ENCODE results near the gene RCOR3.

RCOR3 gene

DNA sequence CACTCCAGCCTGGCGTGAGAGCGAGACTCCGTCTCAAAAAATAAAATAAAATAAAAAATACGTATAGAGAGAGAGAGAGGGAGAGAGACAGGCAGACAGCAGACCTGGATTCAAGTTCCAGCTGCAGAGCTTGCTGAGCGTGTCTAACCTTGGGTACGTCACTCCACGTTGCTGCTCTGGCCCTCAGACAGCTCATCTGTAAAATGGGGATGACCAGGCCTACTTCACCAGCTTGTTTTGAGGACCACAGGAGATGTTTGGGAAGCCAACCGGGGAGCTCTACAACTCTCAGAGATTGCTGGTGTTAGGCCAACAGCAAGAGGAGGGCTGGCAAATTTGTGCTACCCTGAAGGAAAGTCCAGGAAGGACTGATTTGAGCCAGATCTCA, 67.0 kb downstream of the RCOR3 start:
- no peak for DNase-seq

DNA sequence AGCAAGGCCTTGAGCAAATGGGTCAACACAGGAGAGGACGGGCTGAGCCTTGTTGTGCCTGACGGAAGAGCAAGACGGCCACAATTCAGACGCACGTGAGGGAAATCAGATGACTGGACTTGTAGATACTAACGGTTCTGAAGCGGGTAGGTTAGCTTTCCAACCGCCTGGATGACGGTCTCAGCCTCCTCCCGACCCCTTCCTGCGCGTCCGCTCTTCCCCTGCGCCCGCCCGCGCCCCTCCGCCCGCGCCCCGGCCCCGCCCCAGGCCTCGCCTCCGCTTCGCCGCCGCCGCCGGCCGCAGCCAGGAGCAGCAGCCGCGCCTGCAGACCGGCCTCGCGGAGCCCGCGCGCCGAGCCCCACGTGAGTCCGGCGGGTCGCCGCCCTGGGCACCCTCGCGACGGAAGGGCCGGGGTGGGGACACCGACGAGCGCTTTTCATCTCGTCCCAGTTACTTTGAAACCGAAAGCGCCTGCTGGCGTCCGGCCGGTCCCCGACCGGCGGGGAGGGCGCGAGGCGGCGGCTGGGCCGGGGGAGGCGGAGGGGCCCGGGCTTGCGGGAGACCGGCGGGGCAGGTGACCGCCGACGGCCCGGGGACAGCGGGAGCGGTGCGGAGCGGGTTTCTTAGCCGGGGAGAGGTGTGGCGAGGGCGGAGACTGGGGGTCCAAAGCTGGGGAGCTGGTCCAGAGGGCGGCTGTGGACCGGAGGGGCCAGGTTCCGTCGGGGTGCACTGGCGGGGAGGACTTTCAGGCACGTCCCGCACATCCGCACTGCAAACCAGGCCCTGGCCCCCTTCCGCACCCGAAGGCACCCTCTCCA, 67.6 kb downstream of the RCOR3 start, which contains the start of gene TRAF5:
TSS of gene TRAF5 (plus strand) at position 306 of the 818 bp plus-strand sequence. CDS start 26,407 bp downstream, outside the sequence.
- DNase-seq: peak; percentile 34 to 36

DNA sequence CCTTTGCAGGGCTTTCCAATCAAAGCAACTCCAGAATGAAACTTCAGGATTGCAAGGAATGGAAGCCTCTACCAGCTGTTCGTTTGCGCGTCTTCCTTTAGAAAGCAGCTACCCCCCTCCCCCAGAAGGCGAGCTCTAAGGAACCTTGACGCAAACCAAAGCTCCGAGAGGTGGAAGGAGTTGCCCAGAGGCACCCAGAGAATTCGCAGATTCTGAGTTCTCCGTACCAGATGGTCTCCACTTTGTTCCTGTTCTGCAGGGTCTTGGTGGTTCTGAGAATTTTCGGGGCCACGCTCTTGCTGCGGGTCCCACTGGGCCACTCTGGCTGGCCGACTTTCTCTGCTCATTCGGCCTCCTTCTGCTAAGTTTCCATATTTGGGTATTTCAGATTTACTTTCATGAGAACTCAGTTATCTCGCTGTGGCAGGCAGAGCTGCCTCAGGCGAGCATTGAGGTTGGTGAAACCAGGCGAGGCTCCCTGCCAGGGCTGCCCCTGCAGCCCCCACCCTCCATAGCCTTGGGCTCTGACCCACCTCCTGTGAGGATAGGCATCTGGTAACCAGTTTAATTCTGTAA, 68.3 kb downstream of the RCOR3 start:
- DNase-seq: no peak

DNA sequence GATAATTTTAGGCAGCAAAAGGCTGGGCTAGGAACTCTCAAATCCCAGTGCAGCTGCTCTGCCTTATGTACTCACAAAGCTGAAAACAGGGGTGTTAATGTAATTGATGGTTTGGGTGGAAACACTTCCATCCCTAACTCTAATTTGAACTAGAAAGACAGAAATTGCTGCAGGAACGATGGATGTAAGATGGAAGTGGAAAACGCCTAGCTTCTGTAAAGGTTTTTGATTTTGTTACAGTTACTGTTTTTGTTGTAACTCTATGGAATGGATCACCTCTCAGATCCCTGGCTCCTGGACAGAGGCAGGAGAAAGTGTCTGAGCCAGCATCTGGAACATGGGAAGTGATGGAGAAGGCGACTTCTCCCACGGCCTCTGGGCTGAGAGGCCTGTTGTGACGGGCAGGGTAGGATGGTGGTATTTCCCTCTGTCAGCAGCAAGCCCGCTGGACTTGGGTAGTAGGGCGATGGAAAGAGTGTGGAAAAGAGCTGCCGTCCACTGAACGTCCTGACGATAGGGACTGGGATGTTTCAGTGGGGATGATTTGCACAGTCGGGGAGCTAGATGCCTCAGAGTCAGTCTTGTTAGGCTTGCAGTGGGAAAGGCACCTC, 69.0 kb downstream of the RCOR3 start:
- DNase-seq: no peak

DNA sequence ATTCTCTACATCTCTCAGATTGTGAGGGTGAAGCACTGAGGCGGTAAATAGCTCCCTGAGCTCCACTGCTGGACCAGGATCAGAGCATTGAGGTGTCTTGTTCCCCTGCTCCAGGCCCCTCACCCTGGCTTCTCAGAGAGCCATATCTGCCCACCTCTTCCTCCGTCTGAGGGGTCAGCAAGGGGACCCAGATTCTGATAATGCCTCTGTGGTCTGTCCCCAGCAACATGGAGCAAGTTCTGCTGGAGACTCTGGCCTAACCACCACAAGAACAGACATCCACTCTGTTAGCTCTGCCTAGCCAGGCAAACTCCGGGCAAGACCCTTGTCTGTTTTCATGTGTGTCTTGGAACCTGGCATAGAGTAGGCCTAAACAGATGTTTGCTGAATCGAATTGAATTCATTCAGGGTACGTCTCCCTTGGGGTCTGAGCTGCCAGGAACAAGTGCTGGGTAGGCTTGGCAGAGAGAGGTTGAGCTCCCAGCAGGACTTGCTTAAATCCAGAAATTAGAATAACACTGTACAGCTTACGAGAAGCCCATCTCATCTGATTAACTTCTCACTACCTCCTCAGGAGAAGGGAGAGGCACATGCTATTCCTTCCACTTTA, 69.8 kb downstream of the RCOR3 start:
- DNase-seq: no peak

DNA sequence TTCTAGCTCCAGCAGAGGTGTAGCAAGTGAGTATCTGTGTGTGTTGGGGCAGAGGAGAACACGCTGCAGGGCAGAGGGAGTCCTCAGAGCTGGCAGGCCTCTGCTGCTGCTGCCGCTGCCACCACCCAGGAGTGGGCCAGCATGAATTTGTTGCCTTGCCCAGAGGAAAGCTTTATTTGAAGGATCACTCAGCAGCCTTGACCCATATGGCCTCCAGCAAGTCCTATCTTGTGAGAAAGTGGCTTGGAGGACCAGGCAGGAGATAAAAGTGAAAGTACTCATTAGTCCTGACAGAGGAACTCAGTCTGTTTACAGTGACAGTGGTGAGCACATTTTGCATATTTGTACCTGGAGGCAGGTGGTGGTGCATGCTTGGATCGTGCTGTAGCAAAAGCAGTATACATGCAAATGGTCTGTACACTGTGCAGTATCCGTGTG, 70.6 kb downstream of the RCOR3 start:
- no peak for DNase-seq

DNA sequence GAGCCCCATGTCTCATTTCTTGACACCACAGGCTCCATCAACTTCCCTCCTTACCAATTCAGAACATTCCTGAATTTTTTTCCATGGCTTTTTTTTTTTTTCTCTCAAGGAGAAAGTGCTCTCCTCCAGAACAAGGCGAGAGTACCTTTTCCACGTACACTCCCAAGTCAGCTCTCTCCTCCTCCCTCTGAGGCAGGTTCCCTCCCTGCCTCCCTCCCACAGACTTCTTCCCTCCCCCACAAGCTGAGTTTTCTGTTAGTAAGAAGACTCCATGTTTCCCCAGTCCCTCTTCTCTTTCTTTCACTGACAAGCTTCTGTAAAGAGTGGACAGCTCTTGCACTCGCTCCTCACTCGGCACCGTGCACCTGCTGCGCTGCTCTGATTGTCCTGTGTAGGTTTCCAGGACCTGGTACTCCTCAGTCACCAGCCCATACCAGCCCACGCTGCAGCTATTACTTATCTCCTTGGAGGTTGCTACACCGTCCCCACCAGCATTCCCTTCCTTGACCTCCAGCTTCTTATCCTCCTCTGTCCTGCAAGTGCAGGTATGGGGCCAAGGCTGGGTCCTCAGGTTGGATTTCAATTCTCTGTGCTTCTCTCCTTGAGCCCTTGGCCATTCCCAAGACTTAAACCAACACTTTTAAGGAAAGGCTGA, 71.2 kb downstream of the RCOR3 start:
- DNase-seq: no peak

DNA sequence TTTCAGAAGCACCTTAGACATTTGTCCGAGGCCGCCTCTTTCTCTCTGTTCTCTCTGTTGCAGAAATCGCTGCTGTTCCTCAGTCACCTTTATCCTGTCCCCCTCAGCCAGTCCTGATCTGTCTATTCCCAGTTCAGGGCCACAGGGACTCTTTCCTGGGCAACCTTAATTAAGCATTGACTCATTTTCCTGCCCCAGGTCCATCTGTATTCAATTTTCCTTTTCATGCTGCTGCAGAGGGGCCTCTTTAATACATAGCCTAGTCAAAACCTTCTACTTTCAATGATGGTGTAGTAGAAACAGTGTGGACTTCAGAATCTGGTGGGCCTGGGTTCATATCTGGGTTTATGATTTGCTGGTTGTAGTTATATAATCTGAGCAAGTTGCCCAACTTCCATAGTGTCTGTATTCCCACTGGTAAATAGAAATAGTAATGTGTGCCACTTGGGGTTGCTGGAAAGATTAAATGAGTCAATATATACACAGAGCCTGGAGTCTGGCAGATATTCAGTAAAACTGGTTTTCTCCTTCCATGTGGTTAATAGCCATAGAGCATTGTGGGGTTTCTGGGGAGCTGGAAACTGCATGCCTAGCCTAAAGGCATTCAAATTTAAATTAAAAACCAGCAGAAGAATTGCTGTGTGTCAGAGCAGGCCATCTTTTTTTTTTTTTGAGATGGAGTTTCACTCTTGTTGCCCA, 72.0 kb downstream of the RCOR3 start:
- DNase-seq: no peak

DNA sequence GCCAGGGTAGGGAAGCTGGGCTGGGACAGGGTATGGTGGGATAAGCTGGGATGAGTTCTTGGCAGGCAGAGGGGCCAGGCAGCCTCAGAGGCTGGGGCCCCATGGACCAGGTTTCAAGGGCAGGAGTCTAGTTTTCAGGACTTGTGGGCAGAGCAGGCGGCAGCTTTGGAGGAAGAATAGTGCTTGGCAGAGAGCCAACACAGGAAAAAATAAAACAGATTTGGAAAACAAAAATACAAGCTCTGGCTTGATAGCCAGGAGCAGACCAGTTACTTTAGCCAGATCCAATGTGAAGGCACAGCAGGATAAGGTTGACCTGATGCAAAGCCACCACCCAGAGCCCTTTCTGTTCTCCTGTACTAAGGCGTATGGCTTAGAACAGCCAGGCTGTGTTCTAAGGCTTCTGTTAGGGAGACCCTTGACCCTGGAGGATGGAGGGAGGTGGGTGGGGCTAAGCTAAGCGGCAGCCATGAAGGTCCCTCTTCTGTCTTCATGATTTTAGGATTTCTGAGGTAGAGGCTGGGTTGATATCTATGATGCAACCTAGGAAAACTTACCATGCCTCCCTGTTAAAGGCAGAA, 73.0 kb downstream of the RCOR3 start:
- DNase-seq: no peak

DNA sequence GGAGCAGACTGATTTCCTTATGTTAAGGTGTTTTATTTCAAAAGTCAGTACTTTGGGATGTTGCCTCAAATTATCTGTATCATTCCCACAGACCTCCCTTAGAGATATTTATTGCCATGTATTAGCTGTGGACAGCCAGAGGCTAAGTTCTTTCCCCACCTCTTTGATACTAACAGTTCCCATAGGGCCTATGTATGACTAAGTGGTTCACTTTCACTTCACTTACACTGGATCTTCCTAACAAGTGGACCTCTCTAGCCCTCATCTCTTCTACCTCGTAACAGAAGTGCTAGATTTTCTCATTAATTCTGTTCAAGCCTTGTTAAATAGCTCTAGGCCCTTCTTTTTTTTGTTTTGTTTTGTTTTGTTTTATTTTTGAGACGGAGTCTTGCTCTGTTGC, 73.7 kb downstream of the RCOR3 start:
- DNase-seq: no peak

DNA sequence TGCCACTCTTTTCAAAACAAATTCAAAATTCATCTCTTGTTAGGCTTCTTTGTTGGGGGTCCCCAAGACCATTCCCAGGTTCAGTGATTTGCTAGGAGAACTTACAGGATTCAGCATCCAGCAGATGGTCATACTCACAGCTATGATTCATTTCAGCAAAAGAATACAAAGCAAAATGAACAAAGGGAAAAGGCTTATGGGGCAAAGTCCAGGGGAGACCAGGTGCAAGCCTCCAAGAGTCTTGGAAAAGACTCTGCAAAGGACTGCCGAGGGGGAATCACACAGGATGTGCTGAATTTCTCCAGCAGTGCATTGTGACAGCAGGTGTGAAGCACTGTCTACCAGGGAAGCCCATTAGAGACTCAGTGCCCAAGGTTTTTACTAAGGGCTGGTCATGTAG, 74.7 kb downstream of the RCOR3 start:
- DNase-seq: no peak

DNA sequence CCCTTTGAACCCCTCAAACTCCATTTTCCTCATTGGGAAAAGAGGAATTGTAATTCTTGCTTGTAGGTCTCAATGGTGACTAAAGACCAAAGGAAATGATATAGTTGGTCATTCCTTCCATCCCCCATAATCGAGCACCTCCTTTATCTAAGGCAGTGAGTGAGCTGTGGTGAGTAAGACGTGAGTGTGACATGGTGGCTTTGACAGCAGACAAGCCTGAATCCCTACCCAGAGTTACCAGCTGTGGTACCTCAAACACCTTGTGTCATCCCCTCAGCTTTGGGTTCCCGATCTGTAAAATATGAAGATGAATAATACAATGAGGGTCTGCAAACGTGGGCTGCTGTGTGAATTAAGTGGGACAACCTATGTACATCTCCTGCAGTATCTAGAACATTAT, 75.8 kb downstream of the RCOR3 start:
- no peak for DNase-seq

DNA sequence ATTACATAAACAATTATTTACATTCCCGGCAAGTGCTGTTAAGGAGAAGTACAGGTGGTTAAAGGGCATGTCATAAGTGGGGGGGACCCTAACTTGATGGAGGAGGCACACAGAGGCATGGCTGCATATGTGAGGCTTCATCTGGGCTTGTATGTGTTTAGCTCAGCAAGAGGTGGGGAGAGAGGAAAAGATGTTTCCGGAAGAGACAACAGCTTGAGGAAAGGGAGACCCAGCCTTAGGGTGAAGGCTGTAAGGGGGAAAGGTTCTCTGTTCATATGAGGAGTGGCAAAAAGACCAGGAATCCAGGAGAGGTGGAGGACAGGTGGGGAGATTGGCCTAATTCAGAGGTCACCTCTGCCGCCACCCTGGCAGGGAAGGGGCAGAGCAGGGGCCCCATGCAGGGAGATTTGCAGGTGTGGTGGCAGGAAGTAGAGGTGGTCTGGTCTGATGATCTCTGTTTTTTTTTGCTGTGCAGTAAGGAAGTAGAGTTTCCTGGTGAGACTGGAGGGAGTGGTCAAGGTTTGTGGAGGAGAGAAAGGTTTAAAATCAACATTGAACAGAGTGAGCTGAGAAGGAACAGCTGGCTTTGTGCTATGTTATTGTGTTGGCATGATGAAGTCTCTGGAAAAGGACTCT, 76.5 kb downstream of the RCOR3 start:
- no peak for DNase-seq

DNA sequence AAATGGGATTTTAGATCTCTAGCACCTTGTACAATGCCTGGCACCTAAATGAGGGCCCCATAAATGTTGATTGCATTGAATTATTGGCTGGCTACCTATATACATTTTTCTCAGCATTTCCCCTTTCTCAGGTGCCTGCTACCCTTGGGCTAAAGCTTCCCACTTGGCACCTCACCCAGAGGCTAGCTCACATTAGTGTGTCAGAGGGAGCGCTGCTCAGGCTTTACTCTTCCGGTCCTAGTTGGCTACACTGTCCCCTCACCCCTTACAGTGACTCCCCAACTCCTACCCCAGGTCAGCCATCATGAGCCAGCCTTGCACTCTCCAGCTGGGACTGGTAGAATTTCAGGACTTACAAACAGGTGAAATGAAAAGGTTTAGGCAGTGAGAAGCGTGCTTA, 77.0 kb downstream of the RCOR3 start:
- no peak for DNase-seq

DNA sequence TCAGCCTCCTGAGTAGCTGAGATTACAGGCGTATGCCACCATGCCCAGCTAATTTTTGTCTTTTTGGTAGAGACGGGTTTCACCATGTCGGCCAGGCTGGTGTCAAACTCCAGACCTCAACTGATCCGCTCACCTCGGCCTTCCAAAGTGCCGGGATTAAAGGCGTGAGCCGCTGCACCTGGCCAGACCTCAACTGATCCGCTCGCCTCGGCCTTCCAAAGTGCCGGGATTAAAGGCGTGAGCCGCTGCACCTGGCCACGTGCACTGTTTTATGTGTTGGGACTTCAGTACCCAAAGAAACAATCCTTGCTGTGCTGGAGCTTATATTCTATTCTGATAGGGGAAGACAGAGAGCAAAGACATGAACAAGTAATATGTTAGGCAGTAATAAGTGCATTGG, 77.6 kb downstream of the RCOR3 start:
- no peak for DNase-seq

DNA sequence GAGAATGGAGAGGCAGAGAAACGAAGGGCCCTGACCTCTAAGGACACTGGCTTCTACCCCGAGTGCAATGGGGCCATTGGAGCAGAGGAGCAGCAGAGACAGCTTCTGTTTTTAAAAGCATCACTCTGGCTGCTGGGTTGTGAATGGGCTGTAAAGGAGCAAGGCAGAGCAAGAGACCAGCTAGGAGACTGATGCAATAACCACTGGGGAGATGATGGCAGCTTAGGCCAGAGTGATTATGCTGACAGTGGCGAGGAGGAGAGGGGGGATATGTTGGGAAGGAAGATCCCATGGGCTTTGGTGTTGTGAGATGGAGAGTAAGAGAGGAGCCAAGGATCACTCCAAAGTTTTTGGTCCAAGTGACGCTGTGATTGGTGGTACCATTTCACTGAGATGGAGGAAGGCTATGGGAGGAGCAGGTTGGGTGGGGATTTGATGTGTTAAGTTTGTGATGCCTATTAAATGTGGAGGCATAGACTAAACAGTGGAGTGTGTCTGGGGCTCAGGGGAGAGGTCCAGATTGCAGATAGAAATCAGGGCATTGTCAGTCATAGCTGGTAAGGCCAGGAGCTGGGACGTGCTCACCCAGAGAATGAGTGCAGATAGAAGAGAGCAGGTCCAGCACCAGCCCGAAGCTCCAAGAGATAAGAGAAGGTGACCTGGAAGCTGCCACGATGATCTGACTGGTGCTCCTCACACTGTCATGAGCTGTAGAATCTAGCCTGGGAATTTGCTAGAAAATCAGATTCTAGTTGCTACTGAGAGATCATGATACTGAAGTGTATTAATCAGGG, 78.5 kb downstream of the RCOR3 start:
- DNase-seq: no peak

DNA sequence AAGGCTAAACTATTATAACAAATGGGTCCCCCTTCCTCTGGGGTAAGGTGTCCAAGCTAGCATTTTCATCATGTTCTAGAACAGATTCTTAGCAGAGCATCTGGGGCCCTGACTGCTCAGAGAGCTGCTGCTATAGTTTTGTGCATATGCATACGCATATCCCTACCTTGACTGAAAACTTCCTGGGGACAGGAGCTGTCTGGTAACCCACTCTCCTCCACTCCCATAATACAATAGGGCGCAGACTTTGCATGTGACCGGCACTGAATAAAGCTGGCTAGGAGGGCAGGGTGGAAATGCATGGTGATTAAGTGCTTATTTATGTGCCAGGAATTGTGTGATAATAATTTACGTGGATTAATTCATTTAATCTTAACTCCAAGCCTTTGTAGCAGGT, 79.1 kb downstream of the RCOR3 start:
- no peak for DNase-seq

DNA sequence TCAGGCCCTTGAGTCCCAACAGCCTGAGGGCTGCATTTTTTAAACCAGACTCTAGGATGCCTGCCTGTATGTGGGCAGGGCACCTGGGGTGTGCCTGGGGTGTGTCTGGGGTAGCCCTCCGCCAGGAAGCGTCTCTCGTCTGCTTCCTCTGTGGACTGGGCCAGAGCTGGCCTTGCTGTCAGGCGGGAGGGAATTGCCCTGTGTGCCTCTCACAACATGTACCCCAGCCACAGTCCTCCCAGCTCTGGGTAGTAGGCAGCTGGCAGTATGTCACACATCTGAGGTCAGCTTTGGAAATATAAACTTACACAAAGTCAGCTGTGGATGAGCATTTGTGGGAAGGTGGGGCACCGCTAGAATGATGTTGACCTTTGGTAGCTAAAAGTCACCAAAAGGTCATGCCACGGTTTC, 80.5 kb downstream of the RCOR3 start:
- DNase-seq: no peak

DNA sequence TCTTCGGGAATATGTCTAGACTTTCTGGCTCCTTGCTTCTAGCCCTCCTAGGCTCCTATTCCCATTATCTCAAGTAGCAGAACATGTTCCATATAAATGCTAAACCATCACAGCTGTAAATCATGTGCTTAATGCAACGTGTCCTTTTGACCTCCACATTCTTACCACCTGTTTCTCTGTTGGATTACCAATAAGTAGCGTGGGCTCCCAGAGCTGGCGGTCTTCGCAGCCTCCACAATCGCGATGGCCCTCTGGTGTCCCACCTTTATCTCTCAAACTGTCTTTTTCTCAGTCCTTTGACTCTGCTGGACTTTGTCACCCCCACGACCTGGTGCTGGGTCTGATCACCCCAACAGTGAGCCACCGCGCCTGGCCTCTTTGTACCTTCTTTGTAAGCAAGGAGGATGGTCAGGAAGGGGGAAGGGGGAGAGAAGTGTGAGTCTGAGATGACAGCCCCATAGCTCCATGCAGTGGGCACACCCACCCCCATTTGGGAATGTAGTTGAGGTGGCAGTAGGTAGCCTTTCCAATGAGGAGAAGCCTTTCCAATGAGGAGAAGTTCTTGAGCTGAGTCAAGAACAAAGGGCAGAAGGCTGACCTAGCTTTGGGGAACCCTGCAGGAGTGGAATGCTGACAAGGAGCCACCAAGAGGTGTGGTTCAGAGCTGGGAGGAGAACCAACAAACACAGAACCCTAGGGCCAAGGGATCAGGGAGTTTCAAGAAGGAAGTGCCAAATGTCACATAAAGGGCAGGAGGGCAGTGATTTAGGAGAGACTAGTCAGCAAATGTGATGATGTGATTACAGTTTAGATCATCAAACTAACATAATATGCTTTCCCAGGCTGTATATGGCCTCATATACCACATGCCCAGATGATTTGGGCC, 81.7 kb downstream of the RCOR3 start:
- DNase-seq: no peak

DNA sequence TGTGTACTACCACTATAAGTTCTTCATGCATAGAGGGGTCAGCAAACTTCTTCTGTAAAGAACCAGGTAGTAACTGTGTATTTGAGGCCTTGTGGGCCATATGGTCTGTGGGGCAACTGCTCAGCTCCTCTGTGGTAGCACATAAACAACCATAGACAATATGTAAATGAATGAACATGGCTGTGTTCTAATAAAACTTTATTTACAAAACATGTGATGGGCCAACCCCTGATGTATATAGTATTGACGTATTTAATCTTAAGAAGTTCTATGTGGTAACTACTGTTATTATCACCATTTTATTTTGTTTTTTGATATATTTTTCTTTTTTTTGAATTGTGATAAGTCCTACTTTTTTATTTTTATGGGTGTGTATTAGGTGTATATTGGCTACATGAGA, 82.8 kb downstream of the RCOR3 start:
- DNase-seq: no peak

Measured in activated CD4-positive, alpha-beta T cell treated with anti-CD3 and anti-CD28 coated beads, Interleukin-2, amount 50 U/mL, for 4 hours (primary cell).